Ramos (cell line): ENCODE data around the gene SAMD7.

Source experiments
- in situ Hi-C: fragments of 300-500 bp; cut with MboI; formaldehyde crosslinking; loops from one replicate; pipeline ENCODE4 v1.14.3; 2022; ENCODE audit warnings: low sequenced_read_pairs; ENCODE audit not compliant: unreplicated experiment

The SAMD7 gene

DNA sequence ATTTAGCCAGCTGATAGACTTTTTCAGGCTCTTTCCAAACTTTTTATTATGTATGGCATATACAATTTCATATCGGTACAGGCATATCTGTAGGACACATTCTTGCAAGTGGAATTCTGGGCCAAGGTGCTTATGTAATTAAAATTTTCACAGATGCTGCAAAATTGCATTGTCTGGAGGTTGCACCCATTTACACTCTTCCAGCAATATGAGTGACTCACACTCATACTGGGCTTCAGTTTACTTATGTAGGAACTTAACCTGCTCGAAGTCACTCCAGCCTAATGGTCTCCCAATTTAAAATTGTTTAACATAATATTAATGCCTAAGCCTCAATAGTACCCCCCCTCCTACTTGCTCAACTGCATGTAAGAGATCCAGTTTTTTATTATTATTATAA, 44.0 kb downstream of the SAMD7 start:
- in situ Hi-C loops: no loop called here

GRCh38 chr3:169964176-169964575, 52.8 kb downstream of the SAMD7 start:
- in situ Hi-C loops: no loop called here

DNA sequence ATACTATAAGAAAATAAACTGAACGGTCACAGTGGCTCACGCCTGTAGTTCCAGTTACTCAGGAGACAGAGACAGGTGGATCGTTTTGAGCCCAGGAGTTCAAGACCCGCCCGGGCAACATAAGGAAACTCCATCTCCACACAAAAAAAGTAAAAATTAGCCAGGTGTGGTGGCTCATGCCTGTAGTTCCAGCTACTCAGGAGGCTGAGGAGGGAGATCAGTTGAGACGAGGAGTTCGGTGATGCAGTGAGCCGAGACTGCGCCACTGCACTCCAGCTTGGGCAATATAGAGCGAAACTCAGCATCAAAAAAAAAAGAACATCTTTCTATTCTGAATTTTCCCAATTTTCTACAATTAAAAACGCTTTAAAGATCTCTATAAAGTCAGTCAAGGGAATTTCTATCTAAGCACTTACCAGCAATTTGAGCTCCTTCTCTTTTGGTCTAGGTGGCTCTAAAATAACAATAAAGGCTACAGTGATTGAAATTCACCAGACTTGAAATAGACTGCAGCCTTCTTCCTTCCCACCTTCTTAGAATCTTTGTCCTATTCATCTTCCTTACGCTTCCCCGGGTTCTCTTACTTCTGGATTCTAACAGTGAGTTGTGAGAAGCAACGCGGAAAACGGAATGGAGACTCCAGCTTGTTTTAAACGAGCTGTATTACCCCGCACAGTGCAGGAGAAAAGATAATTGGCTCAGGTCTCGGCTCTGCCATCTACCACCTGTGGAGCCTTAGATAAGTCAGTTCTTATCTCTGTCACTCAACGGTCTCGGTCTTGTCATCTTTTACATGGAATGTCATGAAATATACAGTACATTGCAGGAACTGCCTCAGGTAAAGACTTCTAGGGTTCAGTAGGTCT, 54.4 kb downstream of the SAMD7 start:
- in situ Hi-C loops: no loop called here

DNA sequence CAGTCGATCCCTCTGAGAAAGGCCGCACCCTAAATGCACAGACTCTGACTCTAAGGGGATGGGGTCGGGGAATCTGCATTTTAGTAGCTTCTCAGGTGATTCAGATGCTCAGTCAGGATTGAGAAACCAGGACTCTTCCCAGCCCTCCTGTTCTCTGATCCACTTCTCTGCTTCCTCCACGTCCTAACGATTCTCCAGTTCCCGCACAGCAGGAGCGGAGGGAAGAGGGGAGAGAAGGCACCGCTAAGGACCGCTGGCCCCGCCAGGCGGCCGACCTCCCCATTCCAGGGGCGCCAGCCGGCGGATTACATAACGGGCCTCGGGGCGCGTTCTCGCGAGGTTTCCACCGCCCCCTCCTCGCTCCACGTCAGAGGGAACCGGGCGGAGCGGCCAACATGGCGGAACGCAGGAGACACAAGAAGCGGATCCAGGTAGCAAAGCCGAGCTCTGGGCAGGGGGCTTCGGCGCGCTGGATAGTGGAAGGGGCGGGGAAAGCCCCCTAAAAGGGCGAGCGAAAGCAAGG, 55.1 kb downstream of the SAMD7 start, which contains the start of gene SEC62:
Gene SEC62 (plus strand): TSS at position 380 of the 523 bp plus-strand sequence. CDS start 16 bp downstream, at position 396.
- in situ Hi-C loops: no loop called here

- in situ Hi-C loops: no loop called here
Measured at GRCh38 chr3:169966951-169967915, 55.9 kb downstream of the SAMD7 start.

GRCh38 chr3:169968224-169968885, 57.0 kb downstream of the SAMD7 start:
- in situ Hi-C loops: no loop called here

- in situ Hi-C loops: no loop called here
Measured at GRCh38 chr3:169969174-169970095, 58.1 kb downstream of the SAMD7 start.

DNA sequence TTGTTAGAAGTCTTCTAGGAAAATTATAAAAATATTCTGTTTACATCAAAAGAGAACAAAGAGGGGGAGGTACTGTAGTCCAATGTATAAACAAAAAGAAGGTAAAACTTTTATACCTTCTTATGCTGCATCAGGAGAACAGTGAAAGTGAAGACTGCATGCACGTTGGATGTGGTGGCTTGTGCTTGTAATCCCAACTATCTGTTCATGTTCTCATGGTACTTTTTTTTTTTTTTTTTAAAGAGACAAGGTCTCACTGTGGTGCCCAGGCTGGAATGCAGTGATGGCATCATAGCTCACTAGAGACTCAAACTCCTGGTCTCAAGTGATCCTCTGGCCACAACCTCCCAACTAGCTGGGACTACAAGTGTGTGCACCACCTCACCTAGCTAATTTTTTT, 59.5 kb downstream of the SAMD7 start:
- in situ Hi-C loops: no loop called here

DNA sequence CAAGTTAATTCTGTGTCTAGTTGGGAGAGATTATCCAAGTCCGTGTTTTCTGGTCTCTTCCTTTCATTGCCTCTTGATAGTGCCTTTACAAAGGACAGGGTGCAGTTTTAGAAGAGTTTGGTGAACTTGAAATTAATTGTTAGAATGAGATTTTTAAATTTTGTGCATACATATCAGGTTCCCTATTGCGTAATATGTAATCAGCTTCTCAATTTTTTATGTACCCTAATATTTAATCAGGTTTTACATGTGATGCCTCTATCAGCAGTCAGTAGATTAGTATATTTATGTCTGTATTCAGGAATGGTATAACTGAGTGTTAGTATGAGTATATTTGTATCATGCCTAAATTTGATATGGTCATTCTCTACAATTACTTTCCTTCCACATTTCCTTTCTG, 60.1 kb downstream of the SAMD7 start:
- in situ Hi-C loops: no loop called here

DNA sequence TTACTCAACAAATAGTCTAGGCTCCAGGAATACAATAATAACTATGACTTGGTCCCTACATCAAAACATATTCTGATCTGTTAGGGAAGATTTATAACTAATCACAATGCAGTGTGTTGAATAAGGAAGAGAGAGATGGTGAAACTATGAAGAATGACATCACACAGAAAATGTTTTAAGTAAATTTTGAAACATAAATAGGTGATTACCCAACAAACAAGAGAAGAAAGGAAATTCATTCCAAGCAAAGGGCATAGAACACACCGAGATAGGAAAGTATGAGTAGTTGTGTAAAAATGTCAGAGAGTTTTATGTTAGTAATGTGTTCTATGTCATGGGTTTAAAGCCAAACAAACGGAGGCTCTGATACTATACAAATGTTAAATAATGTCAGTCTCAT, 68.7 kb downstream of the SAMD7 start:
- in situ Hi-C loops: no loop called here

DNA sequence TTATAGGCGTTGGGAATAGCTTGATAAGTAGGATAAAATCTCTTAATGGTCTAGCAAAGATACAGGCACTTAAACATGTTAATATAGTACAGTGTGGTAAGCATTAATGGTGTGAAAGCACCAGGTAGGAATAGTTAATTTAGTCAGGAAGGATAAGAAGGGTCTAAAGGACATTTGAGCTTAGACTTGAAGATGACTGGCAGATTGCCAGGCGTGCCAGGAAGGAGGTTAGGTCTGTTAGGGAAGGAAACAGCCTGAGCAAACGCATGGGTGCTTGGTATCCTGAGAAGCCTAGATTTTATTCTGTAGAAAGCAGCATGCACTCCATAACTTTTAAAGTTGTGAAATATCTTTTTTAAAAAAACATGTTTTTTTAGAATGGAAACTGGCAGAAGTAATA, 72.9 kb downstream of the SAMD7 start:
- in situ Hi-C loops: no loop called here
